GM13976 (cell line): ENCODE results near the gene RCOR3.

Experiments
- DNase-seq: peaks from one replicate; pipeline ENCODE4 v3.0.0; 2012; ENCODE audit warnings: low spot score
- in situ Hi-C: fragments of 300-500 bp; cut with MboI; formaldehyde crosslinking; loops from one replicate; pipeline ENCODE4 v1.12.0; 2022; ENCODE audit warnings: low sequenced_read_pairs, mixed read lengths, inconsistent platforms; ENCODE audit not compliant: unreplicated experiment
- TF ChIP-seq, protein P1 (sequence below): IDR thresholded peaks from 2 replicates; pipeline ENCODE4 v1.5.1; 2012; ENCODE audit warnings: borderline replicate concordance, mild to moderate bottlenecking; ENCODE audit not compliant: insufficient read depth; ENCODE audit errors: extremely low read depth, missing control alignments, control extremely low read depth

The RCOR3 gene

DNA sequence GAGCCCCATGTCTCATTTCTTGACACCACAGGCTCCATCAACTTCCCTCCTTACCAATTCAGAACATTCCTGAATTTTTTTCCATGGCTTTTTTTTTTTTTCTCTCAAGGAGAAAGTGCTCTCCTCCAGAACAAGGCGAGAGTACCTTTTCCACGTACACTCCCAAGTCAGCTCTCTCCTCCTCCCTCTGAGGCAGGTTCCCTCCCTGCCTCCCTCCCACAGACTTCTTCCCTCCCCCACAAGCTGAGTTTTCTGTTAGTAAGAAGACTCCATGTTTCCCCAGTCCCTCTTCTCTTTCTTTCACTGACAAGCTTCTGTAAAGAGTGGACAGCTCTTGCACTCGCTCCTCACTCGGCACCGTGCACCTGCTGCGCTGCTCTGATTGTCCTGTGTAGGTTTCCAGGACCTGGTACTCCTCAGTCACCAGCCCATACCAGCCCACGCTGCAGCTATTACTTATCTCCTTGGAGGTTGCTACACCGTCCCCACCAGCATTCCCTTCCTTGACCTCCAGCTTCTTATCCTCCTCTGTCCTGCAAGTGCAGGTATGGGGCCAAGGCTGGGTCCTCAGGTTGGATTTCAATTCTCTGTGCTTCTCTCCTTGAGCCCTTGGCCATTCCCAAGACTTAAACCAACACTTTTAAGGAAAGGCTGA, 71.2 kb downstream of the RCOR3 start:
- TF ChIP-seq, protein P1, sequence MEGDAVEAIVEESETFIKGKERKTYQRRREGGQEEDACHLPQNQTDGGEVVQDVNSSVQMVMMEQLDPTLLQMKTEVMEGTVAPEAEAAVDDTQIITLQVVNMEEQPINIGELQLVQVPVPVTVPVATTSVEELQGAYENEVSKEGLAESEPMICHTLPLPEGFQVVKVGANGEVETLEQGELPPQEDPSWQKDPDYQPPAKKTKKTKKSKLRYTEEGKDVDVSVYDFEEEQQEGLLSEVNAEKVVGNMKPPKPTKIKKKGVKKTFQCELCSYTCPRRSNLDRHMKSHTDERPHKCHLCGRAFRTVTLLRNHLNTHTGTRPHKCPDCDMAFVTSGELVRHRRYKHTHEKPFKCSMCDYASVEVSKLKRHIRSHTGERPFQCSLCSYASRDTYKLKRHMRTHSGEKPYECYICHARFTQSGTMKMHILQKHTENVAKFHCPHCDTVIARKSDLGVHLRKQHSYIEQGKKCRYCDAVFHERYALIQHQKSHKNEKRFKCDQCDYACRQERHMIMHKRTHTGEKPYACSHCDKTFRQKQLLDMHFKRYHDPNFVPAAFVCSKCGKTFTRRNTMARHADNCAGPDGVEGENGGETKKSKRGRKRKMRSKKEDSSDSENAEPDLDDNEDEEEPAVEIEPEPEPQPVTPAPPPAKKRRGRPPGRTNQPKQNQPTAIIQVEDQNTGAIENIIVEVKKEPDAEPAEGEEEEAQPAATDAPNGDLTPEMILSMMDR, result no peak
- in situ Hi-C loops, result no loop called here

DNA sequence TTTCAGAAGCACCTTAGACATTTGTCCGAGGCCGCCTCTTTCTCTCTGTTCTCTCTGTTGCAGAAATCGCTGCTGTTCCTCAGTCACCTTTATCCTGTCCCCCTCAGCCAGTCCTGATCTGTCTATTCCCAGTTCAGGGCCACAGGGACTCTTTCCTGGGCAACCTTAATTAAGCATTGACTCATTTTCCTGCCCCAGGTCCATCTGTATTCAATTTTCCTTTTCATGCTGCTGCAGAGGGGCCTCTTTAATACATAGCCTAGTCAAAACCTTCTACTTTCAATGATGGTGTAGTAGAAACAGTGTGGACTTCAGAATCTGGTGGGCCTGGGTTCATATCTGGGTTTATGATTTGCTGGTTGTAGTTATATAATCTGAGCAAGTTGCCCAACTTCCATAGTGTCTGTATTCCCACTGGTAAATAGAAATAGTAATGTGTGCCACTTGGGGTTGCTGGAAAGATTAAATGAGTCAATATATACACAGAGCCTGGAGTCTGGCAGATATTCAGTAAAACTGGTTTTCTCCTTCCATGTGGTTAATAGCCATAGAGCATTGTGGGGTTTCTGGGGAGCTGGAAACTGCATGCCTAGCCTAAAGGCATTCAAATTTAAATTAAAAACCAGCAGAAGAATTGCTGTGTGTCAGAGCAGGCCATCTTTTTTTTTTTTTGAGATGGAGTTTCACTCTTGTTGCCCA, 72.0 kb downstream of the RCOR3 start:
- TF ChIP-seq, protein P1, result no peak
- no peak for DNase-seq
- in situ Hi-C loops, result no loop called here

More for the DNA sequence above, 71.2 kb downstream of the RCOR3 start:
- DNase-seq, result no peak

DNA sequence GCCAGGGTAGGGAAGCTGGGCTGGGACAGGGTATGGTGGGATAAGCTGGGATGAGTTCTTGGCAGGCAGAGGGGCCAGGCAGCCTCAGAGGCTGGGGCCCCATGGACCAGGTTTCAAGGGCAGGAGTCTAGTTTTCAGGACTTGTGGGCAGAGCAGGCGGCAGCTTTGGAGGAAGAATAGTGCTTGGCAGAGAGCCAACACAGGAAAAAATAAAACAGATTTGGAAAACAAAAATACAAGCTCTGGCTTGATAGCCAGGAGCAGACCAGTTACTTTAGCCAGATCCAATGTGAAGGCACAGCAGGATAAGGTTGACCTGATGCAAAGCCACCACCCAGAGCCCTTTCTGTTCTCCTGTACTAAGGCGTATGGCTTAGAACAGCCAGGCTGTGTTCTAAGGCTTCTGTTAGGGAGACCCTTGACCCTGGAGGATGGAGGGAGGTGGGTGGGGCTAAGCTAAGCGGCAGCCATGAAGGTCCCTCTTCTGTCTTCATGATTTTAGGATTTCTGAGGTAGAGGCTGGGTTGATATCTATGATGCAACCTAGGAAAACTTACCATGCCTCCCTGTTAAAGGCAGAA, 73.0 kb downstream of the RCOR3 start:
- no peak for DNase-seq
- in situ Hi-C loops, result no loop called here
- TF ChIP-seq, protein P1, result no peak

DNA sequence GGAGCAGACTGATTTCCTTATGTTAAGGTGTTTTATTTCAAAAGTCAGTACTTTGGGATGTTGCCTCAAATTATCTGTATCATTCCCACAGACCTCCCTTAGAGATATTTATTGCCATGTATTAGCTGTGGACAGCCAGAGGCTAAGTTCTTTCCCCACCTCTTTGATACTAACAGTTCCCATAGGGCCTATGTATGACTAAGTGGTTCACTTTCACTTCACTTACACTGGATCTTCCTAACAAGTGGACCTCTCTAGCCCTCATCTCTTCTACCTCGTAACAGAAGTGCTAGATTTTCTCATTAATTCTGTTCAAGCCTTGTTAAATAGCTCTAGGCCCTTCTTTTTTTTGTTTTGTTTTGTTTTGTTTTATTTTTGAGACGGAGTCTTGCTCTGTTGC, 73.7 kb downstream of the RCOR3 start:
- TF ChIP-seq, protein P1, result no peak
- in situ Hi-C loops, result no loop called here
- DNase-seq, result no peak

DNA sequence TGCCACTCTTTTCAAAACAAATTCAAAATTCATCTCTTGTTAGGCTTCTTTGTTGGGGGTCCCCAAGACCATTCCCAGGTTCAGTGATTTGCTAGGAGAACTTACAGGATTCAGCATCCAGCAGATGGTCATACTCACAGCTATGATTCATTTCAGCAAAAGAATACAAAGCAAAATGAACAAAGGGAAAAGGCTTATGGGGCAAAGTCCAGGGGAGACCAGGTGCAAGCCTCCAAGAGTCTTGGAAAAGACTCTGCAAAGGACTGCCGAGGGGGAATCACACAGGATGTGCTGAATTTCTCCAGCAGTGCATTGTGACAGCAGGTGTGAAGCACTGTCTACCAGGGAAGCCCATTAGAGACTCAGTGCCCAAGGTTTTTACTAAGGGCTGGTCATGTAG, 74.7 kb downstream of the RCOR3 start:
- TF ChIP-seq, protein P1, result no peak
- DNase-seq, result no peak
- in situ Hi-C loops, result no loop called here

DNA sequence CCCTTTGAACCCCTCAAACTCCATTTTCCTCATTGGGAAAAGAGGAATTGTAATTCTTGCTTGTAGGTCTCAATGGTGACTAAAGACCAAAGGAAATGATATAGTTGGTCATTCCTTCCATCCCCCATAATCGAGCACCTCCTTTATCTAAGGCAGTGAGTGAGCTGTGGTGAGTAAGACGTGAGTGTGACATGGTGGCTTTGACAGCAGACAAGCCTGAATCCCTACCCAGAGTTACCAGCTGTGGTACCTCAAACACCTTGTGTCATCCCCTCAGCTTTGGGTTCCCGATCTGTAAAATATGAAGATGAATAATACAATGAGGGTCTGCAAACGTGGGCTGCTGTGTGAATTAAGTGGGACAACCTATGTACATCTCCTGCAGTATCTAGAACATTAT, 75.8 kb downstream of the RCOR3 start:
- DNase-seq, result no peak
- TF ChIP-seq, protein P1, result no peak
- in situ Hi-C loops, result no loop called here
